ENCODE data around the gene SUPT5H.

Gene SUPT5H

GRCh38 chr19:39483141-39483540, 37.8 kb downstream of the SUPT5H start:
- no peak for TF ChIP-seq CTCF (IDR thresholded peaks at IDR 0.05; ENCODE audit: extremely low read depth, insufficient read depth, missing control alignments)
- DNase-seq (ENCODE audit: low spot score), result no peak
- in situ Hi-C loops (cut with MboI; ENCODE audit: low pct_unique_long_range_greater_than_20kb, low sequenced_read_pairs, unreplicated experiment), result no loop called here

GRCh38 chr19:39489756-39490155, 44.4 kb downstream of the SUPT5H start:
- DNase-seq (ENCODE audit: low spot score), result no peak
- TF ChIP-seq CTCF (IDR thresholded peaks at IDR 0.05; ENCODE audit: extremely low read depth, insufficient read depth, missing control alignments), result no peak
- in situ Hi-C loops (cut with MboI; ENCODE audit: low pct_unique_long_range_greater_than_20kb, low sequenced_read_pairs, unreplicated experiment), result no loop called here

- TF ChIP-seq CTCF (IDR thresholded peaks at IDR 0.05; ENCODE audit: extremely low read depth, insufficient read depth, missing control alignments), result no peak
- DNase-seq (ENCODE audit: low spot score), result no peak
- in situ Hi-C loops (cut with MboI; ENCODE audit: low pct_unique_long_range_greater_than_20kb, low sequenced_read_pairs, unreplicated experiment), result no loop called here
Measured at GRCh38 chr19:39492225-39492624, 46.8 kb downstream of the SUPT5H start.

GRCh38 chr19:39492788-39493187, 47.4 kb downstream of the SUPT5H start:
- in situ Hi-C loops (cut with MboI; ENCODE audit: low pct_unique_long_range_greater_than_20kb, low sequenced_read_pairs, unreplicated experiment), result no loop called here
- no peak for TF ChIP-seq CTCF (IDR thresholded peaks at IDR 0.05; ENCODE audit: extremely low read depth, insufficient read depth, missing control alignments)
- DNase-seq (ENCODE audit: low spot score), result no peak

GRCh38 chr19:39494661-39495060, 49.3 kb downstream of the SUPT5H start:
- DNase-seq (ENCODE audit: low spot score), result no peak
- in situ Hi-C loops (cut with MboI; ENCODE audit: low pct_unique_long_range_greater_than_20kb, low sequenced_read_pairs, unreplicated experiment), result no loop called here
- TF ChIP-seq CTCF (IDR thresholded peaks at IDR 0.05; ENCODE audit: extremely low read depth, insufficient read depth, missing control alignments), result no peak

- in situ Hi-C loops (cut with MboI; ENCODE audit: low pct_unique_long_range_greater_than_20kb, low sequenced_read_pairs, unreplicated experiment), result no loop called here
- no peak for TF ChIP-seq CTCF (IDR thresholded peaks at IDR 0.05; ENCODE audit: extremely low read depth, insufficient read depth, missing control alignments)
- DNase-seq (ENCODE audit: low spot score), result no peak
Measured at GRCh38 chr19:39496063-39496462, 50.7 kb downstream of the SUPT5H start.

- no peak for TF ChIP-seq CTCF (IDR thresholded peaks at IDR 0.05; ENCODE audit: extremely low read depth, insufficient read depth, missing control alignments)
- no peak for DNase-seq (ENCODE audit: low spot score)
- in situ Hi-C loops (cut with MboI; ENCODE audit: low pct_unique_long_range_greater_than_20kb, low sequenced_read_pairs, unreplicated experiment), result no loop called here
Measured at GRCh38 chr19:39497701-39497995, 52.3 kb downstream of the SUPT5H start.
